A549 (cell line): ENCODE data around the gene RANBP17. TPM values are rescaled to one million over a fixed set of nuclear protein-coding genes. Genes with fewer than 3 reads are reported as not detected.

Experiments
- ATAC-seq, 2 experiments: fragments of 200-7000 bp in 1 of 2; fragments of >200 bp in 1 of 2; cut with Nextera tagmentation in 1 of 2; cut with Tn5 transposase in 1 of 2; 3 replicates each; pipeline versions ENCODE4 v1.8.0 to v1.9.1; 2018 to 2020; ENCODE audit warnings: mild to moderate bottlenecking in 1 of 2, moderate library complexity in 1 of 2
- CTCF ChIA-PET: fragments of 300-600 bp; sonication (Branson Sonifier 250); formaldehyde crosslinking; extraction: SDS; loops from one replicate; lab custom pipeline; 2021; ENCODE audit warnings: antibody characterized with exemption, inconsistent platforms; lab: Yijun Ruan, JAX
- POLR2A ChIA-PET: fragments of 350-600 bp; formaldehyde crosslinking; extraction: SDS; loops from one replicate; lab custom pipeline; 2021; ENCODE audit warnings: antibody characterized with exemption, inconsistent platforms; lab: Yijun Ruan, JAX
- DNase-seq, 2 experiments: peaks; one replicate each; pipeline versions ENCODE4 v3.0.0 to v3.0.0-alpha.2; 2011 to 2016; ENCODE audit warnings: low read depth in 1 of 2, low spot score in 1 of 2
- FAIRE-seq: peaks from 2 replicates; lab custom pipeline; 2011; peaks lifted over from hg19 to GRCh38; lab: Jason Lieb, UNC
- H3K27ac ChIP-seq, 2 experiments: fragments of >200 bp; sonication (Bioruptor Twin); formaldehyde crosslinking; 3 replicates each; pipeline ENCODE4 v1.5.1; 2016 to 2017
- H3K4me1 ChIP-seq: fragments of >200 bp; sonication (Bioruptor Twin); formaldehyde crosslinking; 3 replicates; pipeline ENCODE4 v1.6.1; 2016
- H3K4me2 ChIP-seq: fragments of >200 bp; sonication (Bioruptor Twin); formaldehyde crosslinking; 3 replicates; pipeline ENCODE4 v1.6.1; 2016
- H3K4me3 ChIP-seq: fragments of >200 bp; sonication (Bioruptor Twin); formaldehyde crosslinking; 3 replicates; pipeline ENCODE4 v1.5.1; 2016
- H3K9me3 ChIP-seq: fragments of >200 bp; sonication (Bioruptor Twin); formaldehyde crosslinking; 3 replicates; pipeline ENCODE4 v1.6.1; 2016
- ATOH8 ChIP-seq: fragments of 250-450 bp; sonication (Bioruptor Pico); IDR thresholded peaks from 2 replicates; pipeline ENCODE4 v1.5.0; 2020; ENCODE audit warnings: low read depth, mild to moderate bottlenecking, moderate library complexity
- BCL3 ChIP-seq: fragments of >200 bp; sonication (Bioruptor Twin); formaldehyde crosslinking; IDR thresholded peaks from 3 replicates; pipeline ENCODE4 v1.6.1; 2016
- BHLHE40 ChIP-seq: IDR thresholded peaks from 2 replicates; pipeline ENCODE4 v1.6.1; 2012; ENCODE audit warnings: low read depth, low read length, inconsistent platforms
- CBX8 ChIP-seq: fragments of 200-600 bp; sonication (generic); IDR thresholded peaks from 2 replicates; pipeline ENCODE4 v1.6.1; 2016
- CEBPB ChIP-seq, 2 experiments: fragments of >200 bp in 1 of 2; sonication (Bioruptor Twin) in 1 of 2; formaldehyde crosslinking in 1 of 2; IDR thresholded peaks; 2 replicates each; pipeline ENCODE4 v1.6.1; 2012 to 2016
- EHMT2 ChIP-seq: fragments of 200-600 bp; sonication (generic); IDR thresholded peaks from 2 replicates; pipeline ENCODE4 v1.6.1; 2016; ENCODE audit warnings: antibody characterized with exemption, low read depth, mild to moderate bottlenecking, moderate library complexity
- ELK1 ChIP-seq: fragments of 150-350 bp; IDR thresholded peaks from 2 replicates; pipeline ENCODE4 v1.6.1; 2014; ENCODE audit warnings: low read depth, mild to moderate bottlenecking, low read length
- FOSL2 ChIP-seq, 2 experiments: fragments of 450-650 bp in 1 of 2; fragments of >200 bp in 1 of 2; sonication (Bioruptor Twin) in 1 of 2; formaldehyde crosslinking; IDR thresholded peaks; 2 replicates each; pipeline versions ENCODE4 v1.5.0 to v1.6.1; 2016 to 2020; ENCODE audit warnings: mild to moderate bottlenecking in 1 of 2, moderate library complexity in 1 of 2
- FOXS1 ChIP-seq: fragments of 250-450 bp; sonication (Bioruptor Pico); IDR thresholded peaks from 2 replicates; pipeline ENCODE4 v1.5.0; 2020; ENCODE audit warnings: mild to moderate bottlenecking, moderate library complexity
- GATA3 ChIP-seq: IDR thresholded peaks from 2 replicates; pipeline ENCODE4 v1.6.1; 2012; ENCODE audit warnings: borderline replicate concordance
- HDAC2 ChIP-seq: fragments of 200-600 bp; sonication (generic); IDR thresholded peaks from 2 replicates; pipeline ENCODE4 v1.6.1; 2016
- HES2 ChIP-seq: fragments of >200 bp; sonication (Bioruptor Twin); formaldehyde crosslinking; IDR thresholded peaks from 2 replicates; pipeline ENCODE4 v1.6.1; 2016
- HEYL ChIP-seq: fragments of 250-450 bp; sonication (Bioruptor Pico); IDR thresholded peaks from 2 replicates; pipeline ENCODE4 v1.8.0; 2021; ENCODE audit warnings: mild to moderate bottlenecking, moderate library complexity
- JUNB ChIP-seq: fragments of >200 bp; sonication (Bioruptor Twin); formaldehyde crosslinking; IDR thresholded peaks from 2 replicates; pipeline ENCODE4 v1.6.1; 2016
- KDM1A ChIP-seq: fragments of 200-600 bp; sonication (generic); IDR thresholded peaks from 2 replicates; pipeline ENCODE4 v1.6.1; 2016; ENCODE audit warnings: low read depth, mild to moderate bottlenecking
- KDM5A ChIP-seq: fragments of 200-600 bp; sonication (generic); IDR thresholded peaks from 2 replicates; pipeline ENCODE4 v1.6.1; 2016; ENCODE audit warnings: antibody characterized with exemption, mild to moderate bottlenecking
- MAZ ChIP-seq: fragments of 150-350 bp; IDR thresholded peaks from 2 replicates; pipeline ENCODE4 v1.6.1; 2014; ENCODE audit warnings: antibody characterized with exemption, low read depth, low read length, borderline replicate concordance
- PHF8 ChIP-seq: fragments of 200-600 bp; sonication (generic); IDR thresholded peaks from 2 replicates; pipeline ENCODE4 v1.6.1; 2016; ENCODE audit warnings: low read depth, mild to moderate bottlenecking, antibody characterized with exemption, moderate library complexity, borderline replicate concordance
- POLR2AphosphoS2 ChIP-seq: conservative IDR thresholded peaks from 2 replicates; pipeline ENCODE4 v1.6.1; 2012; ENCODE audit warnings: low read length, improper control_type of control experiment, inconsistent platforms
- RCOR1 ChIP-seq: fragments of 150-350 bp; IDR thresholded peaks from 2 replicates; pipeline ENCODE4 v1.6.1; 2014; ENCODE audit warnings: antibody characterized with exemption, low read length, low read depth
- ZFP36 ChIP-seq: fragments of 450-650 bp; IDR thresholded peaks from 2 replicates; pipeline ENCODE4 v1.6.1; 2014; ENCODE audit warnings: borderline replicate concordance; ENCODE audit not compliant: partially characterized antibody
- WGBS: methylation state at CpG from one replicate; pipeline ENCODE4 v1.1.6; 2017; ENCODE audit errors: missing lambda C conversion rate; 5-methylcytosine and 5-hydroxymethylcytosine counted together
- polyA plus RNA-seq, 4 experiments: library from polyadenylated mRNA; depleted of rRNA in 3 of 4; stranded (reverse); fragments of >200 nt; fragmentation: RNase III in 1 of 4; extraction: RNeasy Plus Mini Kit Qiagen cat#74134 plus additional on column Dnase treatment in 1 of 4; gene quantifications; 2 replicates in 3 of 4; 3 replicates in 1 of 4; pipeline ENCODE4 v1.2.3, GENCODE V29; 2011 to 2017

RANBP17 gene
- polyA plus RNA-seq, 2 of the 4 experiments (the other 2 are of a cell fraction) = 3.4 to 9.2 TPM

- 81% methylated on average over 6 of the region's 6 CpGs for WGBS
- ATAC-seq = no peak
- H3K4me3 ChIP-seq = no peak overlapping the region
- H3K4me1 ChIP-seq = no peaks in the 10 kb centered on the region
- no peak for FAIRE-seq
- no peaks in the 10 kb centered on the region for H3K9me3 ChIP-seq
- no peak for DNase-seq
- TF ChIP-seq CBX8 (no peak), ELK1 (no peak), ZFP36 (no peak), PHF8 (no peak), ATOH8 (CRISPR knock-in tag) (no peak), BCL3 (no peak), MAZ (no peak), JUNB (no peak), FOSL2 (IDR thresholded peaks at IDR 0.05) (no peak), FOSL2 (CRISPR knock-in tag; IDR thresholded peaks at IDR 0.05) (no peak), RCOR1 (no peak), POLR2AphosphoS2 (no peak), CEBPB (IDR thresholded peaks at IDR 0.05) (no peak), EHMT2 (no peak)
- no peak overlapping the region for H3K4me2 ChIP-seq
- POLR2A ChIA-PET = no interaction called here
- H3K27ac ChIP-seq = no peak overlapping the region
- CTCF ChIA-PET = interaction anchor here (10.3 kb wide), 1 partner anchor 139 kb away, joined by 239 read pairs; no protein-coding TSS in a partner anchor
Measured at GRCh38 chr5:171201310-171201709, 339.5 kb downstream of the RANBP17 start.

- H3K27ac ChIP-seq = no peak overlapping the region
- no peaks in the 10 kb centered on the region for H3K9me3 ChIP-seq
- CTCF ChIA-PET = interaction anchor here (1.3 to 10.3 kb wide), 4 partner anchors 13 to 396 kb away, joined by 3 to 239 read pairs (median 14); no protein-coding TSS in a partner anchor
- peak; percentile 63 for FAIRE-seq
- TF ChIP-seq KDM1A (no peak), ZFP36 (no peak), KDM5A (no peak), ATOH8 (CRISPR knock-in tag) (no peak), BCL3 (no peak), HDAC2 (no peak), HES2 (no peak), HEYL (no peak), FOXS1 (CRISPR knock-in tag) (no peak), CBX8 (no peak), GATA3 (no peak), BHLHE40 (no peak)
- POLR2A ChIA-PET = interaction anchor here (0.9 kb wide), 1 partner anchor 183 kb away, joined by 3 read pairs; no protein-coding TSS in a partner anchor
- no peaks in the 10 kb centered on the region for H3K4me1 ChIP-seq
- no peak overlapping the region for H3K4me3 ChIP-seq
- 82% methylated on average over 8 of the region's 8 CpGs for WGBS
- H3K4me2 ChIP-seq = no peak overlapping the region
- no peak for DNase-seq
- no peak for ATAC-seq
Measured at GRCh38 chr5:171205375-171205774, 343.6 kb downstream of the RANBP17 start.
